Type B pancreatic cell (in vitro differentiated cells): ENCODE results near the gene MAPK13. TPM values are rescaled to one million over a fixed set of nuclear protein-coding genes. Genes with fewer than 3 reads are reported as not detected.
A peak's percentile ranks its signal among the peaks of the same experiment; 100 is the strongest.
"Not testable (repeated sequence)": the region's sequence is repeated elsewhere in the genome, so short reads cannot be mapped to it uniquely, and the experiment has no call there.

ENCODE experiments used
- DNase-seq: peaks from one replicate; pipeline ENCODE4 v3.0.0; 2021; ENCODE audit warnings: mixed read lengths; ENCODE audit not compliant: unreplicated experiment; ENCODE audit errors: extremely low spot score
- H3K27ac Mint-ChIP-seq: 2 replicates; pipeline ENCODE4 v1.8.0; 2021; ENCODE audit warnings: mild to moderate bottlenecking, mixed read lengths
- H3K27me3 Mint-ChIP-seq: 2 replicates; pipeline ENCODE4 v1.8.0; 2021; ENCODE audit warnings: mixed read lengths
- H3K36me3 Mint-ChIP-seq: 2 replicates; pipeline ENCODE4 v1.8.0; 2021; ENCODE audit warnings: mixed read lengths
- H3K4me1 Mint-ChIP-seq: one replicate; pipeline ENCODE4 v1.8.0; 2021; ENCODE audit warnings: mixed read lengths; ENCODE audit not compliant: unreplicated experiment
- H3K4me3 Mint-ChIP-seq: 2 replicates; pipeline ENCODE4 v1.8.0; 2021; ENCODE audit warnings: mild to moderate bottlenecking, mixed read lengths
- H3K9me3 Mint-ChIP-seq: 2 replicates; pipeline ENCODE4 v1.8.0; 2021; ENCODE audit warnings: mixed read lengths
- total RNA-seq: library from RNA; stranded (reverse); gene quantifications from 2 replicates; pipeline ENCODE4 v1.2.1, GENCODE V29; 2021; ENCODE audit warnings: low replicate concordance
- TF ChIP-seq, protein P1 (sequence below): fragments of 200-600 bp; sonication (generic); conservative IDR thresholded peaks from 2 replicates; pipeline ENCODE4 v1.5.0; 2021; ENCODE audit warnings: antibody characterized with exemption, mild to moderate bottlenecking

Gene MAPK13
- total RNA-seq, 1 donor from 2014 or later: 29.4 TPM

DNA sequence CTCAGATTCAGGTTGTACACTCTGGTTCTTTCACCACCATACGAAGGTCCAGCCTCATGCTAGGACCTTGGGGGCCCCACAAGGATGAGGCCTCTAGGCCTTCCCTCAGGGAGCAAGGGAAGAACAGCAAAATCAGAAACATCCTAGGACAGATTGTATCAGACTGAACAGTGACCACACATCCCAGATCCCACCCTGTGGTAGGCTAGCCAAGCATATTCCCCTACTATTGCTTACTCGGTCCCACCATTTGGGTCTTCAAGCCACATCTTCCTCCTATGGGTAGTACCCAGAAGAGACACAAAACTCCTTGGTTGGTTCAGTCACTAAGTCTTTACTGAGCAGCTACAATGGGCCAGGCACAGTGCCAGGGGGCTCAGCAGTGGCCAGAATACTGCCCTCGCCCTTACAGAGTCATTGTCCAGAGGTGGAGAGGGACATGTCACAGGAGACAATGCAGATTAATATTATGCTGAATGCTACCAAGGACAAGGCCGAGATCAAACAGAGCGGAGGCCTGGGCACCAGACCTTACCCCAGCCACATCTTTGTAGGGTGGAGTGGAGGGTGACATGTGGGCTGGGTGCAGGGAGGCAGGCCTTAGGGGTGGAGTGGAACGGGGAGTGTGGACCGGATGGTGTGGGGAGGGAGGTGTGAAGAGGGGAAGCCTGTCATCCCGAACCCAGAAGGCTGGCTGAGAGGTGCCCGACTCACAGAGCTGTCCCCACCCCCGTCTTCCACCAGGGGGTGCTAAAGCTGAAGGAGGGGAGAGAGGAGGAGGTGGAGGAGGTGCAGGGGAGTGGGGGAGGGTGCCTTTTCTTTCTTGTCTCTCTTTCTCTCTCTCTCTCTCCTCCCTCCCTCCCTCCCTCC lies 6.8 kb upstream of the MAPK13 start:
- Mint-ChIP-seq H3K4me1 (peaks cover 21% of the 10 kb centered on the region), H3K27ac (peak overlapping the region; percentile 16), H3K9me3 (no peaks in the 10 kb centered on the region), H3K4me3 (no peak overlapping the region), H3K36me3 (no peaks in the 10 kb centered on the region), H3K27me3 (peaks cover 8% of the 10 kb centered on the region)
- DNase-seq: no peak
- TF ChIP-seq, protein P1, sequence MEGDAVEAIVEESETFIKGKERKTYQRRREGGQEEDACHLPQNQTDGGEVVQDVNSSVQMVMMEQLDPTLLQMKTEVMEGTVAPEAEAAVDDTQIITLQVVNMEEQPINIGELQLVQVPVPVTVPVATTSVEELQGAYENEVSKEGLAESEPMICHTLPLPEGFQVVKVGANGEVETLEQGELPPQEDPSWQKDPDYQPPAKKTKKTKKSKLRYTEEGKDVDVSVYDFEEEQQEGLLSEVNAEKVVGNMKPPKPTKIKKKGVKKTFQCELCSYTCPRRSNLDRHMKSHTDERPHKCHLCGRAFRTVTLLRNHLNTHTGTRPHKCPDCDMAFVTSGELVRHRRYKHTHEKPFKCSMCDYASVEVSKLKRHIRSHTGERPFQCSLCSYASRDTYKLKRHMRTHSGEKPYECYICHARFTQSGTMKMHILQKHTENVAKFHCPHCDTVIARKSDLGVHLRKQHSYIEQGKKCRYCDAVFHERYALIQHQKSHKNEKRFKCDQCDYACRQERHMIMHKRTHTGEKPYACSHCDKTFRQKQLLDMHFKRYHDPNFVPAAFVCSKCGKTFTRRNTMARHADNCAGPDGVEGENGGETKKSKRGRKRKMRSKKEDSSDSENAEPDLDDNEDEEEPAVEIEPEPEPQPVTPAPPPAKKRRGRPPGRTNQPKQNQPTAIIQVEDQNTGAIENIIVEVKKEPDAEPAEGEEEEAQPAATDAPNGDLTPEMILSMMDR: peak; percentile 73

DNA sequence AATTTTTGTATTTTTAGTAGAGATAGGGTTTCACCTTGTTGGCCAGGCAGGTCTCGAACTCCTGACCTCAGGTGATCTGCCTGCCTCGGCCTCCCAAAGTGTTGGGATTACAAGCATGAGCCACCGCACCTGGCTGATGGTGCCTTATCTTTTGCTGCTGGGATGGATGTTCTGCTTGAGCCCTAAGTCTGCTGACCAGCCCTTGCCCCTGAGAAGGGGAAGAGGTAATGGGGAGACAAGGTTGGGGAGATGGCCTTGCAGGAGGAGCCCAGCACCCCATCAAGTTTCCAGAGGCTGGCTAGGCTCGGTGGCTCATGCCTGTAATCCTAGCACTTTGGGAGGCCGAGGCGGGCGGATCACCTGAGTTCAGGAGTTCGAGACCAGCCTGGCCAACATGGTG lies 6.0 kb upstream of the MAPK13 start:
- not testable (repeated sequence) for H3K36me3 Mint-ChIP-seq, H3K27ac Mint-ChIP-seq, H3K27me3 Mint-ChIP-seq, H3K4me3 Mint-ChIP-seq, H3K9me3 Mint-ChIP-seq, DNase-seq
- peaks cover 14% of the 10 kb centered on the region for H3K4me1 Mint-ChIP-seq

DNA sequence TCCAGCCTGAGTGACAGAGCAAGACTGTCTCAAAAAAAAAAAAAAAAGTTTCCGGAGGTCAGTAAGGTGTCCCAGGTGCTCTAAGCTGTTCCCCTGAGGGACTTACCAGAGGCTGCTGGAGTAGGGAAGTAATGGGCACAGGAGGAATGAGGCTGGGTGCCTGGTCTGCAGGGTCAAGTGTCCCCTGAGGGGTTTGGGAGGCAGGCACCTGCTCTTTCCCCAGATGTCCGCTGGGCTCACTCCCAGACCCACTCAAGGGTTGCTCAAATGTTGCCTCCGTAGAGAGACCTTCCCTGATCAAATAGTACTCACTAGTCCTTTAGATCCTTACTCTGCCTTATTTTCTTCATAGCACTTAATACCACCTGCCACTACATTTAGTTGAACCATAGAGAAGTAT lies 5.4 kb upstream of the MAPK13 start:
- Mint-ChIP-seq H3K27ac (peak overlapping the region; percentile 29), H3K4me3 (no peak overlapping the region), H3K36me3 (no peaks in the 10 kb centered on the region), H3K9me3 (no peaks in the 10 kb centered on the region), H3K4me1 (peaks cover 17% of the 10 kb centered on the region), H3K27me3 (peaks cover 11% of the 10 kb centered on the region)
- DNase-seq: no peak
- TF ChIP-seq, protein P1: no peak

DNA sequence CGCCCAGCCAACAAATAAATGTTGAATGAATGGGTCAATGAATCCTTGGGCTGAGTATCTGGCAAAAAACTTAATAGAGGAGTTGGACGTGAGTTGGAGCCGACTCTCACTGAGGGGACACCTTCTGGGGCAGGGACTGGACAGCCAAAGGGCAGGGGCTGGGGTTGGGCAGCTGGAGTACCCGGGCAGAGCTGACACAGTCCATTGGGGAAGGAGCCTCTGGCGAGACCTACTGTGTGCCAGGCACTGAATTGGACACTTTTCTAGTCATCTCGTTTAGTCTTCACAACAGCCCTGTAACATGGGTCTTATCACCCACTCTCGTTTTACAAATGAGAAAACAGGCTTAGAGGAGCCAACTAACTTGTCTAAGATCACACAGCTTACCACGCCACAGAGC lies 4.7 kb upstream of the MAPK13 start:
- H3K9me3 Mint-ChIP-seq: no peaks in the 10 kb centered on the region
- H3K4me1 Mint-ChIP-seq: peaks cover 17% of the 10 kb centered on the region
- TF ChIP-seq, protein P1: no peak
- no peak overlapping the region for H3K27ac Mint-ChIP-seq
- H3K36me3 Mint-ChIP-seq: no peaks in the 10 kb centered on the region
- H3K4me3 Mint-ChIP-seq: no peak overlapping the region
- peaks cover 12% of the 10 kb centered on the region for H3K27me3 Mint-ChIP-seq
- no peak for DNase-seq

DNA sequence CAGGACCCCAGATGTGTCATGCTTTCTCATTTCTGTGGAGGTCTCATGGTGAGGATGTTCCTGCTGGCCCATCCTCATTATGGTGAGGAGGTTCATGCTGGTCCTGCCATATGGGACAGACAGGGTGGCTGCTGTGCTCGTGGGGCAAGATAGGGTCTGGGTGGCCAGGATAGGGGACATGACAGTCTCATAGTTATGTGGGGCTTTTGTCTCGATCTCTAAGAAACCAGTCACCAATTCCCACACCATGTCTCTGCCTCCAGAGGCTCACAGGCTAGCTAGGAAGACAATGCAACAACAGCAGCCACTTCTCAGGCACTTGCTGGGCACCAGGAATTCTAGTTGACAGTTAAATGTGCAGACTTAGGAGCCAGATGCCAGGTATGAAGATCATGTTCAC lies 4.2 kb upstream of the MAPK13 start:
- Mint-ChIP-seq H3K27me3 (peaks cover 12% of the 10 kb centered on the region), H3K36me3 (no peaks in the 10 kb centered on the region), H3K27ac (no peak overlapping the region), H3K4me1 (peaks cover 12% of the 10 kb centered on the region), H3K4me3 (no peak overlapping the region), H3K9me3 (no peaks in the 10 kb centered on the region)
- TF ChIP-seq, protein P1: no peak
- DNase-seq: no peak
